HepG2 (cell line): ENCODE measurements around the gene ZFTA. TPM values are rescaled to one million over a fixed set of nuclear protein-coding genes. Genes with fewer than 3 reads are reported as not detected.

Experiments used
- E2F2 ChIP-seq: sonication (generic); formaldehyde crosslinking; IDR thresholded peaks from 2 replicates; pipeline ENCODE4 v1.4.0; 2020; ENCODE audit warnings: missing genetic modification reagents, borderline replicate concordance
- FOXC1 ChIP-seq: sonication (generic); formaldehyde crosslinking; IDR thresholded peaks from 2 replicates; pipeline ENCODE4 v1.8.0; 2022; ENCODE audit warnings: mild to moderate bottlenecking, missing genetic modification reagents, borderline replicate concordance
- GATAD2A ChIP-seq: IDR thresholded peaks from 2 replicates; pipeline ENCODE4 v1.6.1; 2016
- MAFK ChIP-seq, 2 experiments: IDR thresholded peaks in 1 of 2; conservative IDR thresholded peaks in 1 of 2; 2 replicates each; pipeline ENCODE4 v1.6.1; 2011; ENCODE audit warnings: improper control_type of control experiment in 2 of 2, low read length in 2 of 2
- NFAT5 ChIP-seq: sonication (generic); formaldehyde crosslinking; IDR thresholded peaks from 2 replicates; pipeline ENCODE4 v1.4.0; 2020; ENCODE audit warnings: missing genetic modification reagents
- NR2F1 ChIP-seq, 2 experiments: fragments of 450-650 bp in 1 of 2; formaldehyde crosslinking in 1 of 2; IDR thresholded peaks; 2 replicates each; pipeline versions ENCODE4 v1.5.0 to v1.6.1; 2016 to 2020; ENCODE audit warnings: mild to moderate bottlenecking in 1 of 2, missing compliant biosample characterization in 1 of 2, missing genetic modification reagents in 1 of 2, moderate library complexity in 1 of 2
- PATZ1 ChIP-seq: sonication (generic); formaldehyde crosslinking; IDR thresholded peaks from 2 replicates; pipeline ENCODE4 v1.4.0; 2020; ENCODE audit warnings: missing genetic modification reagents
- POLR2A ChIP-seq, 2 experiments: IDR thresholded peaks; 2 replicates each; pipeline ENCODE4 v1.6.1; 2011; ENCODE audit warnings: low read depth in 2 of 2, low read length in 2 of 2, mild to moderate bottlenecking in 1 of 2, moderate library complexity in 1 of 2; ENCODE audit not compliant: insufficient read depth in 1 of 2
- RAD21 ChIP-seq: fragments of 450-650 bp; formaldehyde crosslinking; IDR thresholded peaks from 2 replicates; pipeline ENCODE4 v1.5.0; 2020; ENCODE audit warnings: mild to moderate bottlenecking
- TP53 ChIP-seq: sonication (generic); formaldehyde crosslinking; conservative IDR thresholded peaks from 2 replicates; pipeline ENCODE4 v1.4.0; 2020; ENCODE audit warnings: missing genetic modification reagents
- ZBTB7A ChIP-seq: sonication (generic); formaldehyde crosslinking; IDR thresholded peaks from 2 replicates; pipeline ENCODE4 v1.8.0; 2022; ENCODE audit warnings: mild to moderate bottlenecking, missing genetic modification reagents
- ZFAT ChIP-seq: sonication (generic); formaldehyde crosslinking; conservative IDR thresholded peaks from 2 replicates; pipeline ENCODE4 v1.8.1; 2023; ENCODE audit warnings: missing genetic modification reagents, inconsistent platforms
- ZNF232 ChIP-seq: sonication (generic); formaldehyde crosslinking; IDR thresholded peaks from 2 replicates; pipeline ENCODE4 v1.4.0; 2020; ENCODE audit warnings: missing genetic modification reagents, borderline replicate concordance
- ZNF563 ChIP-seq: sonication (generic); formaldehyde crosslinking; IDR thresholded peaks from 2 replicates; pipeline ENCODE4 v1.8.0; 2022; ENCODE audit warnings: mild to moderate bottlenecking, moderate library complexity, missing genetic modification reagents
- ZNF616 ChIP-seq: sonication (generic); formaldehyde crosslinking; IDR thresholded peaks from 2 replicates; pipeline ENCODE4 v1.5.0; 2020; ENCODE audit warnings: low read depth, mild to moderate bottlenecking, missing genetic modification reagents
- ZNF7 ChIP-seq: IDR thresholded peaks from 2 replicates; pipeline ENCODE4 v1.6.1; 2016; ENCODE audit warnings: missing biosample characterization, missing genetic modification reagents
- ZNF773 ChIP-seq: sonication (generic); formaldehyde crosslinking; IDR thresholded peaks from 2 replicates; pipeline ENCODE4 v1.4.0; 2020; ENCODE audit warnings: missing genetic modification reagents, borderline replicate concordance
- ZSCAN12 ChIP-seq: sonication (generic); formaldehyde crosslinking; IDR thresholded peaks from 2 replicates; pipeline ENCODE4 v1.9.0; 2021; ENCODE audit warnings: mild to moderate bottlenecking, missing genetic modification reagents
- polyA plus RNA-seq, 8 experiments: library from polyadenylated mRNA; depleted of rRNA in 3 of 8; stranded (reverse) in 7 of 8; unstranded in 1 of 8; fragments of >200 nt; fragmentation: Illumina TruSeq in 4 of 8; extraction: Trizol in 4 of 8; gene quantifications; 2 replicates each; pipeline versions ENCODE4 v1.2.1 to v1.2.3, GENCODE V29; 2011 to 2016; ENCODE audit warnings: low read depth in 4 of 8, missing spikeins in 1 of 8, mixed read lengths in 1 of 8; ENCODE audit not compliant: insufficient read depth in 1 of 8
- total RNA-seq, 5 experiments: library from RNA; depleted of rRNA; stranded (reverse); fragments of >200 nt; fragmentation: Illumina TruSeq; extraction: Trizol; gene quantifications; 2 replicates each; pipeline ENCODE4 v1.2.3, GENCODE V29; 2016; ENCODE audit warnings: low read depth in 1 of 5
- TF ChIP-seq, protein P1 (sequence below): sonication (generic); formaldehyde crosslinking; IDR thresholded peaks from 2 replicates; pipeline ENCODE4 v1.4.0; 2020; ENCODE audit warnings: low read depth, mild to moderate bottlenecking, missing genetic modification reagents

The ZFTA gene
- total and polyA plus RNA-seq, 2 of the 13 experiments (the other 11 are each of a cell fraction or from before 2014, with no cell fraction given) = 3.9 to 10.4 TPM

- TF ChIP-seq E2F2 (CRISPR knock-in tag) (0 out of 2 replicates have a peak, but pooled peaks have one; percentile 33), ZNF616 (CRISPR knock-in tag) (0 out of 2 replicates have a peak, but pooled peaks have one; percentile 35), POLR2A (IDR thresholded peaks at IDR 0.05; ENCODE audit: insufficient read depth in 1 of 2, low read depth in 2 of 2, low read length in 2 of 2) (peak in 1 of 2 experiments; percentile 51; a peak in 2 of 4 replicates), ZSCAN12 (CRISPR knock-in tag) (no peak), NR2F1 (CRISPR knock-in tag; IDR thresholded peaks at IDR 0.05) (no peak), GATAD2A (CRISPR knock-in tag) (no peak), ZBTB7A (CRISPR knock-in tag) (0 out of 2 replicates have a peak, but pooled peaks have one; percentile 21), ZNF563 (CRISPR knock-in tag) (0 out of 2 replicates have a peak, but pooled peaks have one; percentile 22), TP53 (0 out of 2 replicates have a peak, but pooled peaks have one; percentile 49), PATZ1 (CRISPR knock-in tag) (peak; percentile 67; the same call in 1 of the 2 replicates), NFAT5 (CRISPR knock-in tag) (no peak), ZNF7 (no peak), ZFAT (CRISPR knock-in tag) (no peak), MAFK (conservative IDR thresholded peaks at IDR 0.05 in 1 of 2, IDR thresholded peaks at IDR 0.05 in 1 of 2; ENCODE audit: low read length in 2 of 2) (no peak), FOXC1 (CRISPR knock-in tag) (no peak; the same call in 1 of the 2 replicates), ZNF232 (CRISPR knock-in tag) (0 out of 2 replicates have a peak, but pooled peaks have one; percentile 57), ZNF773 (CRISPR knock-in tag) (0 out of 2 replicates have a peak, but pooled peaks have one; percentile 55), RAD21 (CRISPR knock-in tag) (no peak)
- TF ChIP-seq, protein P1, sequence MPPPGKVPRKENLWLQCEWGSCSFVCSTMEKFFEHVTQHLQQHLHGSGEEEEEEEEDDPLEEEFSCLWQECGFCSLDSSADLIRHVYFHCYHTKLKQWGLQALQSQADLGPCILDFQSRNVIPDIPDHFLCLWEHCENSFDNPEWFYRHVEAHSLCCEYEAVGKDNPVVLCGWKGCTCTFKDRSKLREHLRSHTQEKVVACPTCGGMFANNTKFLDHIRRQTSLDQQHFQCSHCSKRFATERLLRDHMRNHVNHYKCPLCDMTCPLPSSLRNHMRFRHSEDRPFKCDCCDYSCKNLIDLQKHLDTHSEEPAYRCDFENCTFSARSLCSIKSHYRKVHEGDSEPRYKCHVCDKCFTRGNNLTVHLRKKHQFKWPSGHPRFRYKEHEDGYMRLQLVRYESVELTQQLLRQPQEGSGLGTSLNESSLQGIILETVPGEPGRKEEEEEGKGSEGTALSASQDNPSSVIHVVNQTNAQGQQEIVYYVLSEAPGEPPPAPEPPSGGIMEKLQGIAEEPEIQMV (CRISPR knock-in tag) = no peak
These were observed 874 bp downstream of the ZFTA start (continued) for GRCh38 chr11:63767565-63768236.
